M059J (cell line): ENCODE data around the gene MLYCD. TPM values are rescaled to one million over a fixed set of nuclear protein-coding genes. Genes with fewer than 3 reads are reported as not detected.

Experiments used
- DNase-seq: peaks from one replicate; pipeline ENCODE4 v3.0.0-alpha.2; 2012; ENCODE audit warnings: low read depth
- total RNA-seq: library from RNA; depleted of rRNA; stranded (reverse); fragments of >200 nt; shearing (Covaris generic); gene quantifications from 2 replicates; pipeline ENCODE4 v1.2.3, GENCODE V29; 2014; rRNA removed

Gene MLYCD
- total RNA-seq, 1 experiment from 2014 or later = 2.0 TPM

- no peak for DNase-seq
These were observed 70.2 kb downstream of the MLYCD start for GRCh38 chr16:83968891-83969649.

GRCh38 chr16:83969771-83970429, 71.0 kb downstream of the MLYCD start:
- DNase-seq = no peak

- DNase-seq = no peak
These were observed 71.5 kb downstream of the MLYCD start for GRCh38 chr16:83970430-83970815.

- DNase-seq = no peak
These were observed 72.5 kb downstream of the MLYCD start for GRCh38 chr16:83971165-83972130.

- no peak for DNase-seq
These were observed 73.5 kb downstream of the MLYCD start for GRCh38 chr16:83972256-83973008.

- no peak for DNase-seq
These were observed 74.2 kb downstream of the MLYCD start for GRCh38 chr16:83973077-83973476.

GRCh38 chr16:83973581-83974385, 74.9 kb downstream of the MLYCD start:
- no peak for DNase-seq

GRCh38 chr16:83974475-83974874, 75.6 kb downstream of the MLYCD start:
- DNase-seq = no peak

GRCh38 chr16:83975590-83976260, 76.8 kb downstream of the MLYCD start:
- DNase-seq = no peak

Other genes starting within 250 kb of the MLYCD start
- 85.5 and 151 TPM in 2 replicates for gene HSBP1, start 91.1 kb upstream of the MLYCD start, total RNA-seq
- gene OSGIN1, start 54.1 kb downstream of the MLYCD start, total RNA-seq = 3.6 and 4.0 TPM in 2 replicates
- gene NECAB2, start 69.1 kb downstream of the MLYCD start, total RNA-seq = not detected in 2 replicates
- 0.42 TPM in 1 of 2 replicates, not detected in the other for gene SLC38A8, start 143.7 kb downstream of the MLYCD start, total RNA-seq
- gene MBTPS1, start 217.8 kb downstream of the MLYCD start, total RNA-seq = 62.1 and 93.7 TPM in 2 replicates
- 26.5 and 40.9 TPM in 2 replicates for gene HSDL1, start 246.1 kb downstream of the MLYCD start, total RNA-seq
- not detected in 2 replicates for gene DNAAF1, start 246.2 kb downstream of the MLYCD start, total RNA-seq